Stomach (tissue), 4 donors: ENCODE measurements around the gene COQ4.

Experiments
- CTCF ChIP-seq, 7 experiments: fragments of 450-650 bp in 4 of 7; fragments of 200-600 bp in 3 of 7; sonication (generic) in 3 of 7; IDR thresholded peaks; one replicate each; pipeline ENCODE4 v1.5.1; 2016 to 2019; ENCODE audit warnings: antibody characterized with exemption in 7 of 7, control low read depth in 2 of 7, mild to moderate bottlenecking in 1 of 7
- EP300 ChIP-seq: sonication (generic); formaldehyde crosslinking; IDR thresholded peaks from one replicate; pipeline ENCODE4 v1.6.1; 2017; ENCODE audit warnings: antibody characterized with exemption
- POLR2A ChIP-seq, 4 donors: fragments of 450-650 bp; IDR thresholded peaks; one replicate each; pipeline ENCODE4 v1.6.1; 2016; ENCODE audit warnings: antibody characterized with exemption in 4 of 4, control low read depth in 2 of 4, mild to moderate bottlenecking in 1 of 4, moderate library complexity in 1 of 4
- POLR2AphosphoS5 ChIP-seq, 3 donors: sonication (generic); formaldehyde crosslinking; IDR thresholded peaks; one replicate each; pipeline ENCODE4 v1.6.1; 2016; ENCODE audit warnings: antibody characterized with exemption in 3 of 3

- TF ChIP-seq CTCF (IDR thresholded peaks at IDR 0.05) (no peak), POLR2A (IDR thresholded peaks at IDR 0.05) (no peak), EP300 (no peak), POLR2AphosphoS5 (IDR thresholded peaks at IDR 0.05) (no peak)
Measured at GRCh38 chr9:128342971-128343680, 20.5 kb downstream of the COQ4 start.
